ENCODE data around the gene FNTB. TPM values are rescaled to one million over a fixed set of nuclear protein-coding genes. Genes with fewer than 3 reads are reported as not detected.

The FNTB gene
- total and polyA plus RNA-seq, 9 of the 15 experiments (the other 6 are each of a cell fraction or from before 2014, with no cell fraction given) = 6.9 to 23.2 (median 12.2) TPM

DNA sequence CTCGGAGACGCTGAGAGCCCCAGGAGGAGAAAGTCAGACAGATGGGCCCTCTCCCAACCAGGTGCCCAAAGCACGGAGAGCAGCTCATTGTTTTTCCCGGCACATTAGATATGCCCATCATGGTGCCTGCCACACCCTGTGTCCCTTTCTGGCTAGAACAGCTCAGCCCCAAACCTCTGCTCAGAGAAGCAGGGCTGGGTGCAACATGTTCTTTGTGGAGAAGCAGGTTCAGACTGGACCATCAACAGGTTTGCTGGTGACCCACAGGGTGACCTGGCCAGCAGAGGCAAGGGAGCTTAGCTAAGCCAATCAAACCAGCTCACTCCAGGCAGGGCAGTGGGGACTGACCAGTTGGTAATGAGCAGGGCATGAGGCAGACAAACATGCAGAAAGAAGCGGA, 28.0 kb upstream of the FNTB start (continued):
- TF ChIP-seq ZNF609 (CRISPR knock-in tag; IDR thresholded peaks at IDR 0.05; ENCODE audit: borderline replicate concordance) (no peak), NFE2 (IDR thresholded peaks at IDR 0.05; ENCODE audit: low read depth) (no peak), BDP1 (IDR thresholded peaks at IDR 0.05; ENCODE audit: insufficient read depth, insufficient read length) (no peak), ZNF253 (CRISPR knock-in tag; conservative IDR thresholded peaks at IDR 0.05) (no peak), NR3C1 (CRISPR knock-in tag; IDR thresholded peaks at IDR 0.05) (no peak)
- TF ChIP-seq, protein P1, sequence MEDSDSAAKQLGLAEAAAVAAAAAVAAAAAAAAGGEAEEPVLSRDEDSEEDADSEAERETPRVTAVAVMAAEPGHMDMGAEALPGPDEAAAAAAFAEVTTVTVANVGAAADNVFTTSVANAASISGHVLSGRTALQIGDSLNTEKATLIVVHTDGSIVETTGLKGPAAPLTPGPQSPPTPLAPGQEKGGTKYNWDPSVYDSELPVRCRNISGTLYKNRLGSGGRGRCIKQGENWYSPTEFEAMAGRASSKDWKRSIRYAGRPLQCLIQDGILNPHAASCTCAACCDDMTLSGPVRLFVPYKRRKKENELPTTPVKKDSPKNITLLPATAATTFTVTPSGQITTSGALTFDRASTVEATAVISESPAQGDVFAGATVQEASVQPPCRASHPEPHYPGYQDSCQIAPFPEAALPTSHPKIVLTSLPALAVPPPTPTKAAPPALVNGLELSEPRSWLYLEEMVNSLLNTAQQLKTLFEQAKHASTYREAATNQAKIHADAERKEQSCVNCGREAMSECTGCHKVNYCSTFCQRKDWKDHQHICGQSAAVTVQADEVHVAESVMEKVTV (CRISPR knock-in tag; IDR thresholded peaks at IDR 0.05) = no peak

Measured in K562 (cell line).